Measurements from ENCODE around the gene PRDX2. TPM values are rescaled to one million over a fixed set of nuclear protein-coding genes. Genes with fewer than 3 reads are reported as not detected.

The PRDX2 gene
- total and polyA plus RNA-seq, 8 donors = 75.8 to 172 (median 103) TPM

DNA sequence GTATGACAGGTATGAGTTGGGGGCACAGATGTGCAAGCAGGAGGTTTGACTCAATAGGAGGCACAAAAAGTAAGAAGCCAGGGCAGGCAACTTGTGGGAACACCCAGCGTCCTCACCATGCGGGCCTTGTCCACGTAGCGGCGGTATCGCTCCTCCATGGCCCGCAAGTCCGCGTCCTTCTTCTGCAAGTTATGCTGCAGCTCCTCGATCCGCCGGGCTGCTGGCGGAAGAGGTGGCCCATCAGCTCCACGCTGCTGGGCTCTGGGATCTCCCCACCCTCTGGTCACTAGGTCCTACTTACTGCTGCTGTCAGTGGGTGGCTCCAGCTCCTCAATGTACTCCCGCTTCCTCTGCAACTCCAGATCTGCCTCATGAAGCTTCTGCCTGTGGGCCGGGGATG, 36.9 kb downstream of the PRDX2 start:
- Histone ChIP-seq H3K9me3 (no peaks in the 10 kb centered on the region), H3K4me1 (no peaks in the 10 kb centered on the region), H3K36me3 (peaks cover 0 to 36% (median 24%) of the 10 kb centered on the region in 3 donors), H3K4me3 (no peak overlapping the region), H3K27me3 (no peaks in the 10 kb centered on the region), H3K27ac (no peak overlapping the region)
- intact Hi-C loops (cut with DNase I) = loop anchor here in 2 of 3 donors (5.0 kb wide), 3 partner anchors 33 to 78 kb away; partner anchors contain the start of genes PRDX2 (in 1 of the 2) and THSD8 (in 1 of the 2)
- DNase-seq (no peak), ATAC-seq (no peak), FAIRE-seq (no peak)
- TF ChIP-seq, protein P1, sequence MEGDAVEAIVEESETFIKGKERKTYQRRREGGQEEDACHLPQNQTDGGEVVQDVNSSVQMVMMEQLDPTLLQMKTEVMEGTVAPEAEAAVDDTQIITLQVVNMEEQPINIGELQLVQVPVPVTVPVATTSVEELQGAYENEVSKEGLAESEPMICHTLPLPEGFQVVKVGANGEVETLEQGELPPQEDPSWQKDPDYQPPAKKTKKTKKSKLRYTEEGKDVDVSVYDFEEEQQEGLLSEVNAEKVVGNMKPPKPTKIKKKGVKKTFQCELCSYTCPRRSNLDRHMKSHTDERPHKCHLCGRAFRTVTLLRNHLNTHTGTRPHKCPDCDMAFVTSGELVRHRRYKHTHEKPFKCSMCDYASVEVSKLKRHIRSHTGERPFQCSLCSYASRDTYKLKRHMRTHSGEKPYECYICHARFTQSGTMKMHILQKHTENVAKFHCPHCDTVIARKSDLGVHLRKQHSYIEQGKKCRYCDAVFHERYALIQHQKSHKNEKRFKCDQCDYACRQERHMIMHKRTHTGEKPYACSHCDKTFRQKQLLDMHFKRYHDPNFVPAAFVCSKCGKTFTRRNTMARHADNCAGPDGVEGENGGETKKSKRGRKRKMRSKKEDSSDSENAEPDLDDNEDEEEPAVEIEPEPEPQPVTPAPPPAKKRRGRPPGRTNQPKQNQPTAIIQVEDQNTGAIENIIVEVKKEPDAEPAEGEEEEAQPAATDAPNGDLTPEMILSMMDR (IDR thresholded peaks at IDR 0.05) = no peak
- WGBS, 2 donors = 97 to 99% methylated on average over 16 of the region's 16 CpGs

DNA sequence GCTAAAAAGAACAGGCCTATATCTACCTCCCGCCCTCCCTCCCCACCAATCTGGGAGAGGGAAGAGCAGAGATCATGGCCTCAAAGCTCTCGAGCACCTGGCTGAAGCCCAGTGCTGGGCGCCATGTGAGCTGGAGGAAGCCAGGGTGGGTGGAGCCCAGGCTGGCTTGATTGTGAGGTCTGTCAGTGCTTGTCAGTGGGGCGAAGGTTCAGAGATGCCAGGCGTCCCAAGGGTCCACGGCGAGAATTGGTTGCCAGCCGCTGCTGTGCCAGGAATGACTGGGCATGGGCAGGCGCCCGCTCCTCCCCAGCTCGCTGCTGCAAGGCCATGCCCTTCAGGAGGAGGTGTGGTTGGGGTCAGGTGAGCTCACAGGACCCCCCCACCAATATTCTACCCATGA, 38.5 kb downstream of the PRDX2 start:
- H3K4me1 ChIP-seq = no peaks in the 10 kb centered on the region
- no peak overlapping the region for H3K27ac ChIP-seq
- 91 to 93% methylated on average over 11 of the region's 11 CpGs for WGBS, 2 donors
- ATAC-seq = no peak
- TF ChIP-seq, protein P1 (IDR thresholded peaks at IDR 0.05) = no peak
- H3K4me3 ChIP-seq = no peak overlapping the region
- H3K9me3 ChIP-seq = no peaks in the 10 kb centered on the region
- DNase-seq = no peak
- peaks cover 0 to 25% (median 19%) of the 10 kb centered on the region in 3 donors for H3K36me3 ChIP-seq
- H3K27me3 ChIP-seq = no peaks in the 10 kb centered on the region
- FAIRE-seq = no peak
- intact Hi-C loops (cut with DNase I) = loop anchor here in 1 of 3 donors (5.0 kb wide), 2 partner anchors 34 to 79 kb away; no protein-coding TSS in a partner anchor

DNA sequence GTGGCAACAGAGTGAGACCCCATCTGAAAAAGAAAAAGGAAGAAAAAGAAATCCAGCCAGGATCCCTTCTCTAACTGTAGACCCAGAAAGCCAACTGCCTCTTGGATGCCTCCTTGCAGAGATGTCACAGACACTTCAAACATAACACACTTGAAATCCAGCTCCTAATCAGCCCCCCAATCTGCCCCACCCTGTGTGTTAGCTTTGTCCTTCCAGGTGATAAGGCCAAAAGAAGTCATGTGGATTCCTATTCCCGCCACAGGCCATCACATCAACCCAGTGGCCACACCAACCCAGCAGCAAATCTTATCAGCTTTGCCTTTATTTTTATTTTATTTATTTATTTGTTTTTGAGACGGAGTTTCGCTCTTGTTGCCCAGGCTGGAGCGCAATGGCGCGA, 41.9 kb downstream of the PRDX2 start:
- peaks cover 0 to 15% (median 7%) of the 10 kb centered on the region in 3 donors for H3K36me3 ChIP-seq
- no peak for DNase-seq
- intact Hi-C loops (cut with DNase I) = loop anchor here in 2 of 3 donors (5.0 to 10.0 kb wide), 3 partner anchors 38 to 85 kb away; no protein-coding TSS in a partner anchor
- ATAC-seq = no peak
- H3K27ac ChIP-seq = no peak overlapping the region
- no peak overlapping the region for H3K4me3 ChIP-seq
- TF ChIP-seq, protein P1 (IDR thresholded peaks at IDR 0.05) = no peak
- no peaks in the 10 kb centered on the region for H3K4me1 ChIP-seq
- no peaks in the 10 kb centered on the region for H3K27me3 ChIP-seq
- no peak for FAIRE-seq
- H3K9me3 ChIP-seq = no peaks in the 10 kb centered on the region
- WGBS, 2 donors = 82 to 87% methylated on average over 6 of the region's 6 CpGs

DNA sequence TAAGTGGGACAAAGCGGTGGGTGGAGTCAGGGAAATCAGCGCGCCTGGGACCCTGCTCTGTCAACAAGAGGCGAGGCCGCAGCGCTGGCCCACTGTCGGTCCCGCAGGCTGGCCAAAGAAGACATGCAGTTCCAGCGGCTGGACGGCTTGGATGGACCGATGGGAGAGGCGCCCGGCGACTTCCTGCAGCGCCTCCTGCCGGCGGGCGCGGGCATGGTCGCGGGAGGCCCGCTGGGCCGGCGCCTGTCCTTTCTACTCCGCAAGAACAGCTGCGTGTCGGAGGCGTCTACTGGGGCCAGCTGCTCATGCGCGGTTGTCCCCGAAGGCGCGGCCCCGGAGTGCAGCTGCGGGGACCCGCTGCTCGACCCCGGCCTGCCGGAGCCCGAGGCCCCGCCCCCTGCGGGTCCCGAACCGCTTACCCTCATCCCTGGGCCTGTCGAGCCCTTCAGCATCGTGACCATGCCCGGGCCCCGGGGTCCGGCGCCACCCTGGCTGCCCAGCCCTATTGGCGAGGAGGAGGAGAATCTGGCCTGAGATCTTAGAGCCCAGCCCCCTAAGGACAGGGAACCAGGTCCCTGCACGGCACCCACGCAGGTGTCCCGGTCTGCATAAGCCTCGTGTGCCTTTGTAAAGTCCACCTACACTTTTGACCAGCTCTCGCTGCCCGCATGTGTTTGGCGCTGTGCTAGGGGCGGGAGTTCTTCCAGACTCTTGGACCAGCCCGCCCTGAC, 43.9 kb downstream of the PRDX2 start:
- intact Hi-C loops (cut with DNase I) = loop anchor here in 1 of 3 donors (10.0 kb wide), 1 partner anchor 87 kb away; no protein-coding TSS in a partner anchor
- WGBS, 2 donors = 3 to 4% methylated on average over 47 to 60 of the region's 60 CpGs
- H3K27me3 ChIP-seq = no peaks in the 10 kb centered on the region
- peak; percentile 86 to 91 (median 90) for ATAC-seq
- no peak for FAIRE-seq
- peak overlapping the region in 3 of 4 donors; percentile 1 to 38 (median 23) for H3K4me3 ChIP-seq
- no peaks in the 10 kb centered on the region for H3K4me1 ChIP-seq
- no peaks in the 10 kb centered on the region for H3K9me3 ChIP-seq
- DNase-seq = peak; percentile 53 to 88 (median 78)
- H3K36me3 ChIP-seq = peaks cover 0 to 2% (median 0%) of the 10 kb centered on the region in 3 donors
- no peak overlapping the region for H3K27ac ChIP-seq
- TF ChIP-seq, protein P1 (IDR thresholded peaks at IDR 0.05) = peak; percentile 81 to 96 (median 92)
